NT2/D1 (cell line): ENCODE data around the gene TENM3.

Experiments used
- SUZ12 ChIP-seq: IDR thresholded peaks from 2 replicates; pipeline ENCODE4 v1.6.1; 2011; ENCODE audit not compliant: insufficient read length, insufficient read depth; ENCODE audit errors: extremely low read depth
- YY1 ChIP-seq: IDR thresholded peaks from 2 replicates; pipeline ENCODE4 v1.6.1; 2011; ENCODE audit not compliant: insufficient read length, insufficient read depth

GRCh38 chr4:182684796-182685195 is 441.6 kb downstream of the TENM3 start:
- TF ChIP-seq YY1 (no peak), SUZ12 (no peak)
